ENCODE measurements around the gene BAG3. TPM values are rescaled to one million over a fixed set of nuclear protein-coding genes. Genes with fewer than 3 reads are reported as not detected.
"Not testable (repeated sequence)": the region's sequence is repeated elsewhere in the genome, so short reads cannot be mapped to it uniquely, and the experiment has no call there.

The BAG3 gene
- total RNA-seq, 1 experiment from 2014 or later: 75.7 TPM

DNA sequence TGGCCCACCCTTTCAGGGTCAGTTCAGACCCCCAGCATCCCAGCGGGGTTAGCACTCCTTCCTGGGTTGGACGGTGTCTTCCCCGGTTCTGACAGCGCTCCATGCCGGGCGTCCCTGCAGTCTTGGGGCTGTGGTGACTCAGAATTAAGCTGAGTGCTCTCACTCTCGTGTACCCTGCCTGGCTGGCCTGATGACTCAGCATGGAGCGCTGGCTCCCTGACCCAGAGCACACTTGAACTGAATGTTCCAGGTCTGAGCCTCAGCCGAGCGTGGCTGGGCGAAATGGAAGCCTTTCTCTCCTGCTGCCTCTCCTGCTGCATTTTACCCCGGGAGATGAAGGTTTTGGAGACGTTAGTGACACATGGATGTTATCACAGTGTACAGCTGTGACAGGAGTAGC lies 7.1 kb downstream of the BAG3 start:
- Histone ChIP-seq H3K4me2 (peak overlapping the region; percentile 90), H2AFZ (no peak overlapping the region), H3K27ac (peak overlapping the region; percentile 76), H3F3A (ENCODE audit: insufficient read depth, low read depth) (peaks cover 36% of the 10 kb centered on the region), H3K27me3 (ENCODE audit: insufficient read depth, low read depth) (no peaks in the 10 kb centered on the region), H3K36me3 (ENCODE audit: low read depth) (no peaks in the 10 kb centered on the region), H4K20me1 (ENCODE audit: insufficient read depth) (peaks cover 15% of the 10 kb centered on the region; the same call in 1 of the 2 replicates), H3K79me2 (ENCODE audit: low read depth) (peaks cover 100% of the 10 kb centered on the region), H3K4me1 (replicated peaks; ENCODE audit: insufficient read depth) (peaks cover 96% of the 10 kb centered on the region), H3K9me3 (ENCODE audit: insufficient read depth, low read depth) (no peaks in the 10 kb centered on the region), H3K9me2 (ENCODE audit: insufficient read depth) (no peaks in the 10 kb centered on the region), H3K4me3 (peak overlapping the region; percentile 36; the same call in 1 of the 2 replicates)
- no TSS peak for BruUV-seq (replicated peaks)
- peak; percentile 67 to 79 for DNase-seq
- TF ChIP-seq CTCF (conservative IDR thresholded peaks at IDR 0.05) (no peak), EZH2 (IDR thresholded peaks at IDR 0.05; ENCODE audit: low read depth) (no peak)
- CTCF ChIA-PET: interaction anchor here (0.6 kb wide), 1 partner anchor 686 kb away, joined by 3 read pairs; no protein-coding TSS in a partner anchor
- intact Hi-C loops (cut with micrococcal nuclease; ENCODE audit: unreplicated experiment): loop anchor here (1.0 to 10.0 kb wide), 4 partner anchors 9 to 453 kb away; partner anchors contain the start of gene GRK5
- POLR2A ChIA-PET (ENCODE audit: unreplicated experiment): no interaction called here

DNA sequence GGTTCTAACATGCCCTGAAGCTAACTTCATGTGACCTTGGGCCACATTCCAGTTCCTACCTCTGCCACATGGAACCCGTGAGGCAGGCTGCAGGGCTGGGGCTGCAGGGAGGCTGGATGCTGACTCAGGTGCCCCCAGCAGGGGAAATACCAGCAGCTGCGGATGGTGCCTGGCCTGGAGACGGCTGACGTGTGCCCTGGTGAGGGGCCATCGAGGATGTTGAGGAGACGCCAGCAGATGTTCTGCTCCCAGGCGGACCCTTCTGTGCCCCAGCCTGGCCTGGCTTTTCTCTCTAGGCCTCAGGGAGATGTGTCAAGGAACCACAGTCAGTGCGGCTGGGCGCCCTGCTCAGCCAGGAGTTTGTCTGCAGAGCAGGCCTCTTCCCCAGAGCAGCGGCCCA lies 8.8 kb downstream of the BAG3 start:
- peak overlapping the region; percentile 19; the same call in 1 of the 2 replicates for H3K27ac ChIP-seq
- no peaks in the 10 kb centered on the region for H3K9me2 ChIP-seq (ENCODE audit: insufficient read depth)

GRCh38 chr10:119662076-119662605 lies 11.0 kb downstream of the BAG3 start:
- CTCF ChIA-PET; H3K36me3 ChIP-seq (ENCODE audit: low read depth); H4K20me1 ChIP-seq (ENCODE audit: insufficient read depth); H3K4me2 ChIP-seq; H3K27me3 ChIP-seq (ENCODE audit: insufficient read depth, low read depth); DNase-seq; POLR2A ChIA-PET (ENCODE audit: unreplicated experiment); H2AFZ ChIP-seq; BruUV-seq (replicated peaks); H3K9me2 ChIP-seq (ENCODE audit: insufficient read depth); H3K9me3 ChIP-seq (ENCODE audit: insufficient read depth, low read depth); H3K4me3 ChIP-seq: not testable (repeated sequence)
- Histone ChIP-seq H3K4me1 (replicated peaks; ENCODE audit: insufficient read depth) (peaks cover 93% of the 10 kb centered on the region), H3K27ac (peak overlapping the region; percentile 34; the same call in 1 of the 2 replicates), H3F3A (ENCODE audit: insufficient read depth, low read depth) (peaks cover 39% of the 10 kb centered on the region), H3K79me2 (ENCODE audit: low read depth) (peaks cover 98% of the 10 kb centered on the region)
- intact Hi-C loops (cut with micrococcal nuclease; ENCODE audit: unreplicated experiment): loop anchor here (10.0 kb wide), 1 partner anchor 357 kb away; no protein-coding TSS in a partner anchor

More for the DNA sequence above, 8.8 kb downstream of the BAG3 start:
- peaks cover 37% of the 10 kb centered on the region for H3F3A ChIP-seq (ENCODE audit: insufficient read depth, low read depth)
- no peaks in the 10 kb centered on the region for H3K27me3 ChIP-seq (ENCODE audit: insufficient read depth, low read depth)
- TF ChIP-seq EZH2 (IDR thresholded peaks at IDR 0.05; ENCODE audit: low read depth) (no peak), CTCF (conservative IDR thresholded peaks at IDR 0.05) (no peak)
- intact Hi-C loops (cut with micrococcal nuclease; ENCODE audit: unreplicated experiment): loop anchor here (5.0 to 10.0 kb wide), 3 partner anchors 138 to 455 kb away; partner anchors contain the start of gene GRK5
- DNase-seq: peak in 1 of 2 experiments; percentile 53
- ChIA-PET POLR2A (ENCODE audit: unreplicated experiment) (no interaction called here), CTCF (interaction anchor here (0.5 kb wide), 1 partner anchor 450 kb away, joined by 4 read pairs; no protein-coding TSS in a partner anchor)
- peak overlapping the region; percentile 90 for H3K4me2 ChIP-seq
- peaks cover 99% of the 10 kb centered on the region for H3K79me2 ChIP-seq (ENCODE audit: low read depth)
- H2AFZ ChIP-seq: no peak overlapping the region
- H3K36me3 ChIP-seq (ENCODE audit: low read depth): no peaks in the 10 kb centered on the region
- H3K9me3 ChIP-seq (ENCODE audit: insufficient read depth, low read depth): no peaks in the 10 kb centered on the region
- BruUV-seq (replicated peaks): no TSS peak
- peaks cover 8% of the 10 kb centered on the region; the same call in 1 of the 2 replicates for H4K20me1 ChIP-seq (ENCODE audit: insufficient read depth)
- H3K4me3 ChIP-seq: no peak overlapping the region
- peaks cover 96% of the 10 kb centered on the region for H3K4me1 ChIP-seq (replicated peaks; ENCODE audit: insufficient read depth)
